Astrocyte of the spinal cord (primary cell): ENCODE data around the gene ARHGAP23.

Experiments used
- DNase-seq: peaks from one replicate; pipeline ENCODE4 v3.0.0; 2011; ENCODE audit warnings: low read depth, low spot score
- H3K4me3 ChIP-seq: 2 replicates; pipeline ENCODE4 v1.5.1; 2011; ENCODE audit warnings: low read depth, mild to moderate bottlenecking, low read length, moderate library complexity
- CTCF ChIP-seq: IDR thresholded peaks from 2 replicates; pipeline ENCODE4 v1.5.1; 2012; ENCODE audit warnings: low read depth, mild to moderate bottlenecking, low read length, inconsistent platforms
- in situ Hi-C: cut with HindIII; loops from 2 replicates; pipeline ENCODE4 v1.10.0; 2017; ENCODE audit warnings: low sequenced_read_pairs

ARHGAP23 gene

GRCh38 chr17:38460716-38461630 lies 32.7 kb downstream of the ARHGAP23 start:
- no peak for DNase-seq
- TF ChIP-seq CTCF = no peak
- in situ Hi-C loops = no loop called here
- H3K4me3 ChIP-seq = no peak overlapping the region

- in situ Hi-C loops = no loop called here
- no peak for DNase-seq
- no peak for TF ChIP-seq CTCF
- no peak overlapping the region for H3K4me3 ChIP-seq
Observed at GRCh38 chr17:38461683-38462082, 33.4 kb downstream of the ARHGAP23 start.

- no peak overlapping the region for H3K4me3 ChIP-seq
- no peak for DNase-seq
- in situ Hi-C loops = no loop called here
- no peak for TF ChIP-seq CTCF
Observed at GRCh38 chr17:38463451-38463858, 35.2 kb downstream of the ARHGAP23 start.

- DNase-seq = peak; percentile 29
- in situ Hi-C loops = no loop called here
- H3K4me3 ChIP-seq = peak overlapping the region; percentile 3
- no peak for TF ChIP-seq CTCF
Observed at GRCh38 chr17:38464251-38464722, 36.0 kb downstream of the ARHGAP23 start.

- H3K4me3 ChIP-seq = peak overlapping the region; percentile 44
- peak; percentile 97 for DNase-seq
- TF ChIP-seq CTCF = no peak
- in situ Hi-C loops = no loop called here
Observed at GRCh38 chr17:38464723-38465390, 36.6 kb downstream of the ARHGAP23 start.

- peak overlapping the region; percentile 44 for H3K4me3 ChIP-seq
- in situ Hi-C loops = no loop called here
- no peak for TF ChIP-seq CTCF
- DNase-seq = no peak
Observed at GRCh38 chr17:38465391-38466345, 37.4 kb downstream of the ARHGAP23 start.
